H54 (cell line): ENCODE results near the gene RAD23A.
"Not testable (repeated sequence)": the region's sequence is repeated elsewhere in the genome, so short reads cannot be mapped to it uniquely, and the experiment has no call there.

Source experiments
- DNase-seq: peaks from one replicate; pipeline ENCODE4 v3.0.0; 2011; ENCODE audit warnings: low spot score, mixed read lengths; ENCODE audit not compliant: insufficient read length
- FAIRE-seq: peaks from 3 replicates; lab custom pipeline; 2011; peaks lifted over from hg19 to GRCh38; lab: Jason Lieb, UNC
- POLR2A ChIP-seq: IDR thresholded peaks from 2 replicates; pipeline ENCODE4 v1.6.1; 2011; ENCODE audit warnings: low read depth, mild to moderate bottlenecking, low read length

The RAD23A gene

GRCh38 chr19:12945479-12946091 is at the start of gene RAD23A:
Gene RAD23A (plus strand): TSS chr19:12945862. CDS start chr19:12945949, 87 bp downstream.
- peak; percentile 81 for DNase-seq
- TF ChIP-seq POLR2A: peak; percentile 88
- peak; percentile 27 for FAIRE-seq

GRCh38 chr19:12896460-12896859 is 49.2 kb upstream of the RAD23A start:
- FAIRE-seq (no peak), DNase-seq (no peak)
- TF ChIP-seq POLR2A: no peak

- no peak for FAIRE-seq
- TF ChIP-seq POLR2A: no peak
- DNase-seq: no peak
Measured at GRCh38 chr19:12899891-12900518, 45.7 kb upstream of the RAD23A start.

- FAIRE-seq (no peak), DNase-seq (no peak)
- TF ChIP-seq POLR2A: no peak
Measured at GRCh38 chr19:12907166-12907565, 38.5 kb upstream of the RAD23A start.

GRCh38 chr19:12912571-12912970 is 33.1 kb upstream of the RAD23A start:
- TF ChIP-seq POLR2A: no peak
- FAIRE-seq: no peak
- DNase-seq: no peak

GRCh38 chr19:12913011-12913561 is 32.6 kb upstream of the RAD23A start:
- DNase-seq: no peak
- TF ChIP-seq POLR2A: no peak
- FAIRE-seq: no peak

- FAIRE-seq (no peak), DNase-seq (no peak)
- TF ChIP-seq POLR2A: no peak
Measured at GRCh38 chr19:12913851-12914690, 31.6 kb upstream of the RAD23A start.

- not testable (repeated sequence) for DNase-seq, FAIRE-seq
Measured at GRCh38 chr19:12915860-12916259, 29.8 kb upstream of the RAD23A start.

GRCh38 chr19:12918253-12918652 is 27.4 kb upstream of the RAD23A start:
- no peak for TF ChIP-seq POLR2A
- no peak for FAIRE-seq
- no peak for DNase-seq

- TF ChIP-seq POLR2A: no peak
- DNase-seq: no peak
- FAIRE-seq: no peak
Measured at GRCh38 chr19:12921047-12921446, 24.6 kb upstream of the RAD23A start.

GRCh38 chr19:12922959-12923358 is 22.7 kb upstream of the RAD23A start:
- TF ChIP-seq POLR2A: no peak
- DNase-seq: no peak
- no peak for FAIRE-seq

GRCh38 chr19:12924621-12925310 is 20.9 kb upstream of the RAD23A start:
- FAIRE-seq (no peak), DNase-seq (no peak)
- no peak for TF ChIP-seq POLR2A

GRCh38 chr19:12930002-12930645 is 15.5 kb upstream of the RAD23A start:
- no peak for TF ChIP-seq POLR2A
- FAIRE-seq (no peak), DNase-seq (no peak)
